NCI-H748 (cell line): ENCODE results near the gene TXNDC12.
"Not testable (repeated sequence)": the region's sequence is repeated elsewhere in the genome, so short reads cannot be mapped to it uniquely, and the experiment has no call there.

Experiments used
- DNase-seq: peaks from one replicate; lab custom pipeline; 2025; ENCODE audit not compliant: unreplicated experiment; lab: John Stamatoyannopoulos, UW

Gene TXNDC12

GRCh38 chr1:52049337-52049736, 5.7 kb downstream of the TXNDC12 start:
- DNase-seq = not testable (repeated sequence)

GRCh38 chr1:52045666-52046195, 9.3 kb downstream of the TXNDC12 start:
- DNase-seq = not testable (repeated sequence)

- DNase-seq = no peak
Measured at GRCh38 chr1:52045236-52045635, 9.8 kb downstream of the TXNDC12 start.

- DNase-seq = no peak
Measured at GRCh38 chr1:52041551-52042185, 13.3 kb downstream of the TXNDC12 start.

- DNase-seq = no peak
Measured at GRCh38 chr1:52037909-52038308, 17.1 kb downstream of the TXNDC12 start.

GRCh38 chr1:52037402-52037814, 17.6 kb downstream of the TXNDC12 start:
- no peak for DNase-seq

GRCh38 chr1:52034050-52034384, 21.0 kb downstream of the TXNDC12 start:
- no peak for DNase-seq

- DNase-seq = peak; percentile 97
Measured at GRCh38 chr1:52033190-52034049, 21.6 kb downstream of the TXNDC12 start, which contains the start of gene KTI12. KTI12 (minus strand) TSS chr1:52033810; CDS start chr1:52033761, 49 bp downstream.

- DNase-seq = peak; percentile 54
Measured at GRCh38 chr1:52032785-52033131, 22.2 kb downstream of the TXNDC12 start.

- no peak for DNase-seq
Measured at GRCh38 chr1:52032124-52032784, 22.7 kb downstream of the TXNDC12 start.

- not testable (repeated sequence) for DNase-seq
Measured at GRCh38 chr1:52028839-52029238, 26.2 kb downstream of the TXNDC12 start.

GRCh38 chr1:52028328-52028727, 26.7 kb downstream of the TXNDC12 start:
- DNase-seq = no peak

- DNase-seq = no peak
Measured at GRCh38 chr1:52026278-52026677, 28.7 kb downstream of the TXNDC12 start.

GRCh38 chr1:52022133-52022532, 32.9 kb downstream of the TXNDC12 start:
- DNase-seq = no peak

GRCh38 chr1:52008071-52008809, 46.8 kb downstream of the TXNDC12 start:
- DNase-seq = no peak

GRCh38 chr1:52007215-52008002, 47.6 kb downstream of the TXNDC12 start:
- DNase-seq = no peak

- not testable (repeated sequence) for DNase-seq
Measured at GRCh38 chr1:52006081-52006553, 48.9 kb downstream of the TXNDC12 start.

GRCh38 chr1:52005548-52005947, 49.4 kb downstream of the TXNDC12 start:
- not testable (repeated sequence) for DNase-seq

GRCh38 chr1:52003877-52004276, 51.1 kb downstream of the TXNDC12 start:
- DNase-seq = no peak
